HUES48 (cell line): ENCODE results near the gene ARX.

Source experiments
- H3K27ac ChIP-seq: one replicate; pipeline ENCODE4 v1.7.0; 2013; ENCODE audit warnings: low read depth, low read length, inconsistent platforms
- H3K27me3 ChIP-seq: 2 replicates; pipeline ENCODE4 v1.6.1; 2013; ENCODE audit warnings: mild to moderate bottlenecking, low read length; ENCODE audit not compliant: control insufficient read depth, insufficient read depth
- H3K36me3 ChIP-seq: 2 replicates; pipeline ENCODE4 v1.6.1; 2013; ENCODE audit warnings: low read length; ENCODE audit not compliant: control insufficient read depth, insufficient read depth
- H3K4me1 ChIP-seq: 2 replicates; pipeline ENCODE4 v1.6.1; 2013; ENCODE audit warnings: mild to moderate bottlenecking, low read length; ENCODE audit not compliant: control insufficient read depth, insufficient read depth
- H3K4me3 ChIP-seq: 2 replicates; pipeline ENCODE4 v1.5.1; 2013; ENCODE audit warnings: mild to moderate bottlenecking, low read depth, low read length
- H3K9ac ChIP-seq: 2 replicates; pipeline ENCODE4 v1.6.1; 2013; ENCODE audit warnings: mild to moderate bottlenecking, low read depth, low read length, moderate library complexity
- H3K9me3 ChIP-seq: 2 replicates; pipeline ENCODE4 v1.6.1; 2013; ENCODE audit warnings: low read length; ENCODE audit not compliant: control insufficient read depth, insufficient read depth

The ARX gene

DNA sequence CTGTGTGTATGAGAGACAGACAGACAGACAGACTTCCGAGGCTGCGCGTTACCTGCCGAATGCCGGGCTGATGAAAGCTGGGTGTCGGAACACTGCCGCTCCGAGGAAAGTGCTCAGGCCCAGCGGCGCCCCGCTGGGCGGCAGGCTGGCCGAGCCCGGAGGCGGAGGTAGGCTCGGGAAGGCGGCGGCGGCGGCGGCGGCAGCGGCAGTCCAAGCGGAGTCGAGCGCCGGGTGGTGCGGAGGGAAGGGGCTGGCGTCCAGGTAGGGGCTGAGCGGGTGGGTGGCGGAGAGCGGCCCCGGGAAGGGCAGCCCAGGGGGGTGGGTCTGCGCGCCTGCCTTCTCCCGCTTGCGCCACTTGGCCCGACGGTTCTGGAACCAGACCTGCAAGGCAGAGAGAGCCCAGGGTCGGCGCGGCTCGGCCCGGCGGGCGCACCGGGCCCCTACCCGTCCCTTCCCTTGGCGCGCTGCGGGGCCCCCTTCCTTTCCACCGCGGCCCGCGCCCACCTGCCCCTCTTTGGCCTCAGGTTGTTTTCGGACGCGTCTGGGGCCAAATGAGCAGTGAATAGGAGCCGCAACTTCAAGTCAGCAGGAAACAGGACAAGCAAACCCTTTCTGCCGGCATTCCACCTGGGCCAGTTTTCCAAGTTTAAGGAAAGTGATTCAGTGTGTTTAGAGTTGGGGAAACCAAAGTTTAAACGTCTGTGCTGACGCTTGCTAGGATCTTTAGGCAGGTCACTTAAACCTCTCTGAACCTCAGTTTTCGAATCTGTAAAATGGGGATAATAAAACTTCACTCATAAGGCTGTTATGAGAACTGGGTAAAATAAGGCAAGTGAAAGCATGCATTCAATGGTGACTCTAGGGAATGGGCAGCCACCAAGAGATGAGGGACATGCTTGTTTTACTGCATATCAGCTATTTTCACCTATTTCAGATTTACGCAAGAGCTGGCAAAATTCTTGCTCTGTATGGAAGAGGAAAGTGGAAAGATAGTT lies 8.4 kb downstream of the ARX start:
- peaks cover 100% of the 10 kb centered on the region for H3K27me3 ChIP-seq
- peak overlapping the region; percentile 27; the same call in 1 of the 2 replicates for H3K4me3 ChIP-seq

DNA sequence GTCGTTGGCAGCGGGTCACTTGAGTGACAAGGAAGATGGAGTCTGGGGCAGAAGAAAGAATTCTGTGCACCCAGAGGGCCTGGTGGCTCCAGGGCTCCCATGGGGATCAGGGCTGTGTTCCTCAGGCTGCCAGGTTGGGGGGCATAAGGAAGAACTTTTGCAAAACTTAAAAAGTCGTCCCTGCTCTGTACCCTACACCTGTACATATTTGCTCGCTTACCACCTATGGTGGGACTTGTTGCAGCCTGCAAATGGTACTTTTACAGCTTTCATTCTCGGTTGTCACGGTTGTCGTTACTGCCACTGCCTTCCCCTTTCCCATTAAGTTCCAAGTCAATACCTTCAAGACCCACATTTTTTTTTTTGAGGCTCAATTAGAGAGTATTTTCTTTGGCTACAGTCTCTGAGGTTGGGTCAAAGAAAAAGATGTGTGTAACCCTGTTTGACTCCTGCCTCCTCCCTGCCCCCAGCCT lies 9.1 kb downstream of the ARX start:
- no peaks in the 10 kb centered on the region for H3K9me3 ChIP-seq
- H3K4me3 ChIP-seq: peak overlapping the region; percentile 27; the same call in 1 of the 2 replicates
- no peaks in the 10 kb centered on the region for H3K36me3 ChIP-seq
- no peak overlapping the region for H3K9ac ChIP-seq
- peaks cover 51% of the 10 kb centered on the region for H3K4me1 ChIP-seq
- H3K27ac ChIP-seq: no peak overlapping the region
- peaks cover 100% of the 10 kb centered on the region for H3K27me3 ChIP-seq

More for the DNA sequence above, 8.4 kb downstream of the ARX start:
- no peak overlapping the region for H3K9ac ChIP-seq
- H3K36me3 ChIP-seq: no peaks in the 10 kb centered on the region
- H3K9me3 ChIP-seq: no peaks in the 10 kb centered on the region
- H3K4me1 ChIP-seq: peaks cover 53% of the 10 kb centered on the region
- H3K27ac ChIP-seq: no peak overlapping the region

DNA sequence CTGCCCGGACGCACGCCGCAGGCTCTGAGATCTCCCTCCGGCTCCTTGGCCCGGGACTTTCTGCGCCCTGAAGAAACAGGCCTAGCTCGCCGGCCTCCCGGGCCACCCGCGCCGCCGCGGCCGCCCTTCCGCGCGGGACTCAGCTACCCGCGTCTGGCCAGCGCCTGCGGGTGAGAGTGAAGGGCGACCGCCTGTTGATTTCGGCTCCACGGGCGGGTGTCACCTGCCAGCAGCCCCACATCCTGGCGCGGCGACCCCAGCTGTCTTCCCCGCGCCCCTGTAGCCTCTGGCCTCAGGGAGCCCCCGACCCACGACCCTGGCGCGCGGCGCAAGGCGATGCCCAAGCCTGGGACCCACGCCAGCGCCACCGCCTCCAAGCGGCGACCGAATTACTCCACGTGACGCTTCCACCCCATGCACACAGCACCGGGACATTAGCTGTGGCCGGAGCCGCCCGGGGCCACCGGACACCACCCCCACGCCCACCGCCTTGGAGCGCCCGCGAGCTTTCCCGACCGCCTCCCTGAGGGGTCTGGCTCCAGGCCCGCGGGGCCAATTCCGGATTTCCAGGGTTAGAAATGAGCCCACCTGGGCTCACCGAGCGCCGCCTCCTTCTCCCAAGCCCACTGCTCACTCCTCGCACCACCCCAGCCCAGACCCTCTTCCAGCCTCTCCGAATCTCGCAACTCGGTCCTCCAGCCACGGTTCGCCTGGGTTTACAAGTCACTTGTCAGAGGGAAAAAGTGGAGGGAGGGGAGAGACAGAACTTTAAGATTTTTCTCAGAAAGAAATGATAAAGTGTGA lies 10.2 kb downstream of the ARX start:
- no peaks in the 10 kb centered on the region for H3K9me3 ChIP-seq
- peaks cover 52% of the 10 kb centered on the region for H3K4me1 ChIP-seq
- peaks cover 100% of the 10 kb centered on the region for H3K27me3 ChIP-seq
- H3K36me3 ChIP-seq: no peaks in the 10 kb centered on the region
- no peak overlapping the region for H3K9ac ChIP-seq
- no peak overlapping the region for H3K27ac ChIP-seq
- H3K4me3 ChIP-seq: peak overlapping the region; percentile 44; the same call in 1 of the 2 replicates

DNA sequence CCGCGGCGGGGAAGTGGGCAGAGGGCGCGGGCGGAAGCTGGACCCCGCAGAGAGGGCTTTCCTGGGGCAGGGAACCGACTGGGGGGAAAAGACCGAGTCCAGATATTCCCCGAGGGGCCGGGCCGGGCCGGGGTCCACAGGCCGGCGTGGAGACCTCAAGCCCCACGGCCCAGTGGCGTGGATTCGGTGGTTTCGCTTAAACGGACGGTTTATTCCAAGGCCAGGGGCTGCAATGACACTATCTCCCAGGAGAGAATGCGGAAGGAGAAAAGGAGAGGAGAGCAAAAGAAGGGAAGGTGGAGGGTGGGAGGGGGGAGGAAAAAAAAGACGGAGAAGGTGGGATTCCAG lies 10.8 kb downstream of the ARX start:
- Histone ChIP-seq H3K4me3 (peak overlapping the region; percentile 44; the same call in 1 of the 2 replicates), H3K36me3 (no peaks in the 10 kb centered on the region), H3K27me3 (peaks cover 99% of the 10 kb centered on the region), H3K9ac (no peak overlapping the region), H3K9me3 (no peaks in the 10 kb centered on the region), H3K27ac (no peak overlapping the region), H3K4me1 (peaks cover 52% of the 10 kb centered on the region)

DNA sequence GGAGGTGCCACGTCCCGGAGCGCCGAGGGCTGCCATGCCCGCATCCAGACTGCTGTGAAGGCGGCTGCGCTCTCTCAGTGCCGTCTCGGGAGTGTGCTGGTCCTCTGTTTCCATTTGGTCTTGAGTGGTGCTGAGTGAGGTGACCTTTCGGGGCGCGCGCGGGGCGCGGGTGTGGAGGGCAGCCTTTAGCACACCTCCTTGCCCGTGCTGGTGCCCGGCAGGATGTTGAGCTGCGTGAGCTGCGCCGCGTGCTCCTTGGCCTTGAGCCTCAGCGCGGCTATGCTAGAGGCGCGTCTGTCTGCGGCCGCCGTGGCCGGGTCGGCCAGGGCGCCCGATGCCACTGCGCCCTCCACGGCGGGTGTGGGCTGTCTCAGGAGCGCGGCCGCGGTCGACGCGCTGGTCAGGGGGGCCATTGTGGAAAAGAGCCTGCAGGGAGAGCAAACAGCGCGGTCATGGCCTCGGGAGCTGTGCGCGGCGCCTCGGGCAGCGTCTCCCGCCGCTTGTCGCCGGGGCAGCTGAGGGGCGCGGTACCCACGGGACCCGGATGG lies 11.2 kb downstream of the ARX start:
- H3K36me3 ChIP-seq: no peaks in the 10 kb centered on the region
- no peaks in the 10 kb centered on the region for H3K9me3 ChIP-seq
- peaks cover 53% of the 10 kb centered on the region for H3K4me1 ChIP-seq
- H3K9ac ChIP-seq: no peak overlapping the region
- H3K27ac ChIP-seq: no peak overlapping the region
- peak overlapping the region; percentile 44 for H3K4me3 ChIP-seq
- peaks cover 99% of the 10 kb centered on the region for H3K27me3 ChIP-seq

DNA sequence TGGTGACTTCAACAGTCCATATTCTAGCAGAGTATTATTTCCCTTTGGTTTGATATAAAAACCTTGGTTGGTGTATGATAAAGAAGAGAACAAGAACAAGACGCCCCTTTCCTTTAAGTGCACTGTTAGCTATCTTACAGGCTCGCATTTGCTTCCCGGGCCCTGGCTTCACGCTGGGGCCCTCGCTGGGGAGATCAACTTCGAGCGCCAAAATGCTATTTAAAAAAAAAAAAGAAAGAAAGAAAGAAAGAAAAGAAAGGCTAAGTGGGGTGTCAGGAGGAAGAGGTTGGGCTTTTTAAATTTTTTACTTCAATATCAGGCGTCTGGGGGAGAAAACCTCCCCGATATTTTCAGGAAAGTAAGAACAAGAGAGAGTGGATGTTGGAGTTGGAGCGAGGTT lies 11.7 kb downstream of the ARX start:
- Histone ChIP-seq H3K36me3 (no peaks in the 10 kb centered on the region), H3K4me3 (peak overlapping the region; percentile 44), H3K27me3 (peaks cover 99% of the 10 kb centered on the region), H3K4me1 (peaks cover 53% of the 10 kb centered on the region), H3K9me3 (no peaks in the 10 kb centered on the region), H3K27ac (no peak overlapping the region), H3K9ac (no peak overlapping the region)

DNA sequence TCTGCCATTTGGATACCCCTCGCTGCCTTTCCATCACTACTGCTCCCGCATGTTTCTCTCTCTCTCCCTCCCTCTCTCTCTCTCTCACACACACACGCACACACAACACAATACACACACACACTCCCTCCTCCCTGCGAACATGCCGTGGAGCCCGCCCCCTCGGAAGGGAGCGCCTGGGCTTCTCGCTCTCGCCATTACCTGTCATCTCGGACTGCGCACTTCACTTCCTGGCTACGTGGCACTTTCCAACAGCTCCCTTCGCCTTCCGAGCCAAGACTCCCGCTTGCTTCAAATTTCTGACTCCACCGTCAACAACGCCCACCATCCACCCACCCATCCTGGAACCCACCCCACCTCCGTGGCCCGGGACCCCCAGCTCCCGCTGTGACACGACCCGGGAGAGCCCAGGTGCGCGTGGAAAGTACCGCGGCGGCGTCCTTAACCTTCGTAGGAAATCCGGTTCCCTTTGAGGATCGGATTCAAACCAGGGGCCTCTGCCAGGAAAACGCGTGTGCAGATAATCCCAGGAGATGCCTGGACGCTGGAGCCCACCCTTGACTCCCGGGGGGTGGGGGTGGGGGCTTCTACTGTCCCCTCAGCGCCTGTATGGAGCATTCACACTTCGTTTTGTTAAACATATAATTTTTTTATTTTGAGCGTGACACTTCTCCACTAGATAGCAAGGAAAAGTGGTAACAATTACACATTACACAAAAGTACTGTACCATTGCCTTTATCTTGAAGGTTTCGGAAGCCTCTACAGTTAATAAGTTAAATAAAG lies 12.5 kb downstream of the ARX start:
- peak overlapping the region; percentile 61 for H3K4me3 ChIP-seq
- peaks cover 61% of the 10 kb centered on the region for H3K4me1 ChIP-seq
- peaks cover 99% of the 10 kb centered on the region for H3K27me3 ChIP-seq

DNA sequence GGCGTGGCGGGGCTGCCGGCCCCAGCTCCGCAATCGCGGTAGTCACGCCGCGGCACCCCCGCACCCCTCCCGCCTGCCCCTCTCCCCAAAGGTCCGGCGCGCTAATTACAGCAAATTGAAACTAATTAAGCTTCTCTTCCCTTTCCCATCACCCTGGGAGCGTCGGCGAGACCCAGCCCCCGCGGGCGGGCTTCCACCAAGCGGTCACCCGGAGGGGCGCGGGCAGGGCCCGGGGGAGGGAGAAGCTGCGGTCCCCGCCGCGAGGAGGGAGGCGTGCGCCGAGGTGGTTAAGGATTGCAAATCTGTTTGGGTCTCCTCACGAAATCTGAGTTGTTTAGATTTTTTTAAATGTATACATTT lies 13.1 kb downstream of the ARX start:
- Histone ChIP-seq H3K4me1 (peaks cover 67% of the 10 kb centered on the region), H3K4me3 (peak overlapping the region; percentile 61), H3K27me3 (peaks cover 99% of the 10 kb centered on the region), H3K27ac (no peak overlapping the region), H3K36me3 (no peaks in the 10 kb centered on the region), H3K9ac (no peak overlapping the region), H3K9me3 (no peaks in the 10 kb centered on the region)

More for the DNA sequence above, 12.5 kb downstream of the ARX start:
- Histone ChIP-seq H3K27ac (no peak overlapping the region), H3K9ac (no peak overlapping the region), H3K36me3 (no peaks in the 10 kb centered on the region), H3K9me3 (no peaks in the 10 kb centered on the region)

DNA sequence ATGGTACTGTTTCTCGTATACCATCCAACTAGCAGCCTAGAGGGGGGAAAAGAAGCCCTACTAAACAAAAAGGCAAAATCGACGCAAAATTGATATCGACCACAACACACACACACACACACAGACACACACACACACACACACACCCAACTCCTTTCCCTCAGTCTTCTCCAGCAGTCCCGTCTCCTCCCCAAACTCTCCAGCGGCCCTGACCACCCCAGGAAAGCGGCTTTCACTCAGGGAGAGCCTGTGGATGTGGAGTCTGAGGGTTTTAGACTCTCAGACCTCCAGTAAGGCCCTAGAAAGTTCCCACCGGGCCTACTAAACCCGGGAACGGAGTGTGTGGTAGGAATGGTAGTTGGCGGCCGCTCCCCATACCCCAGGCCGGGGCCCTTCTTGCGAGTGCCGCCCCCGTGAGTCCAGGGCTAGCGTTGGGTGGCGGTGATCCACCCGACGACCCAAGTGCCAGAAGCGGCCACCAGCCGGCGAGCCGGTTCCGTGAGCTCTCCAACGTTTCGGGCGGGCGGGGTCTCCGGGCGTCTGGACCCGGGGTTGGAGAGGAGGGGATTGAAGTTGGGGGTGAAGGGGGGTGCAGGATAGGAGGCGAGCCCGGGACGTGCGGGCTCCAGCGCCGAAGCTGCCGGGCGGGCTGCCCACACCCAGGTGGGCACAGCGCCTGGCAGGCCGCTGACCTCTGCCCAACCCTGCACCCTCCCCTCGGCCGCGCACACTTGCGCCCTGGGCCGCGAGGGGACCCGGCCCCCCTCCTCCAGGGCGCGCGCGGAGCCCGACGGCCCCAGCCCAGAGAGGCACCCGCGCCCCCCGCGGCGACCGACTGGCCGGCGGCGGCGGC lies 13.7 kb downstream of the ARX start:
- no peaks in the 10 kb centered on the region for H3K9me3 ChIP-seq
- no peaks in the 10 kb centered on the region for H3K36me3 ChIP-seq
- H3K27ac ChIP-seq: no peak overlapping the region
- peaks cover 99% of the 10 kb centered on the region for H3K27me3 ChIP-seq
- peak overlapping the region; percentile 61; the same call in 1 of the 2 replicates for H3K4me3 ChIP-seq
- no peak overlapping the region for H3K9ac ChIP-seq
- H3K4me1 ChIP-seq: peaks cover 70% of the 10 kb centered on the region
